GM19324 (cell line): Measurements from ENCODE around the gene CAPZB.
A peak's percentile ranks its signal among the peaks of the same experiment; 100 is the strongest.

Source experiments
- ATAC-seq: cut with Tn5 transposase; IDR thresholded peaks from one replicate; pipeline ENCODE4 v1.9.1; 2021; ENCODE audit warnings: mild to moderate bottlenecking, moderate library complexity; ENCODE audit not compliant: unreplicated experiment, low FRiP score

The CAPZB gene

GRCh38 chr1:19472174-19472573, 13.2 kb downstream of the CAPZB start:
- no peak for ATAC-seq

- ATAC-seq = no peak
Measured at GRCh38 chr1:19469004-19469403, 16.3 kb downstream of the CAPZB start.

- ATAC-seq = peak; percentile 60
Measured at GRCh38 chr1:19468397-19468956, 16.9 kb downstream of the CAPZB start.

GRCh38 chr1:19467199-19468187, 17.8 kb downstream of the CAPZB start:
- ATAC-seq = no peak

- no peak for ATAC-seq
Measured at GRCh38 chr1:19466112-19466561, 19.2 kb downstream of the CAPZB start.

- ATAC-seq = no peak
Measured at GRCh38 chr1:19465650-19466049, 19.7 kb downstream of the CAPZB start.

- ATAC-seq = no peak
Measured at GRCh38 chr1:19465123-19465522, 20.2 kb downstream of the CAPZB start.

- no peak for ATAC-seq
Measured at GRCh38 chr1:19464696-19465095, 20.6 kb downstream of the CAPZB start.

- ATAC-seq = no peak
Measured at GRCh38 chr1:19463504-19463803, 21.9 kb downstream of the CAPZB start.

GRCh38 chr1:19462781-19463503, 22.4 kb downstream of the CAPZB start:
- ATAC-seq = no peak

GRCh38 chr1:19461220-19461554, 24.2 kb downstream of the CAPZB start:
- no peak for ATAC-seq

GRCh38 chr1:19460535-19461219, 24.7 kb downstream of the CAPZB start:
- ATAC-seq = no peak

- ATAC-seq = no peak
Measured at GRCh38 chr1:19458815-19459417, 26.4 kb downstream of the CAPZB start.

- ATAC-seq = no peak
Measured at GRCh38 chr1:19457607-19458006, 27.7 kb downstream of the CAPZB start.

- no peak for ATAC-seq
Measured at GRCh38 chr1:19456968-19457441, 28.3 kb downstream of the CAPZB start.

GRCh38 chr1:19455353-19455752, 30.0 kb downstream of the CAPZB start:
- no peak for ATAC-seq

GRCh38 chr1:19454265-19455146, 30.8 kb downstream of the CAPZB start:
- no peak for ATAC-seq

GRCh38 chr1:19453741-19454201, 31.6 kb downstream of the CAPZB start:
- ATAC-seq = no peak

- no peak for ATAC-seq
Measured at GRCh38 chr1:19452221-19452663, 33.1 kb downstream of the CAPZB start.
